Common myeloid progenitor, CD34-positive (primary cell): ENCODE results near the gene C16orf96.
A peak's percentile ranks its signal among the peaks of the same experiment; 100 is the strongest.

ENCODE experiments used
- CTCF ChIA-PET: fragments of 350-600 bp; sonication (Branson Sonifier 250); formaldehyde crosslinking; loops from one replicate; lab custom pipeline; 2021; ENCODE audit warnings: antibody characterized with exemption; lab: Charles Lee
- POLR2A ChIA-PET: fragments of 350-600 bp; sonication (Branson Sonifier 250); formaldehyde crosslinking; loops from one replicate; lab custom pipeline; 2021; ENCODE audit warnings: antibody characterized with exemption; lab: Charles Lee
- DNase-seq, 3 donors: peaks; one replicate each; pipeline versions ENCODE4 v3.0.0 to v3.0.0-alpha.2; 2013
- H3K27ac ChIP-seq, 2 experiments: 1 replicate in 1 of 2; 2 replicates in 1 of 2; pipeline ENCODE4 v1.7.0; 2013; ENCODE audit warnings: inconsistent platforms in 2 of 2, low read length in 2 of 2, mild to moderate bottlenecking in 2 of 2, low read depth in 1 of 2, moderate library complexity in 1 of 2; ENCODE audit not compliant: severe bottlenecking in 2 of 2, insufficient read depth in 1 of 2, poor library complexity in 1 of 2
- H3K27me3 ChIP-seq, 5 experiments: replicated peaks in 2 of 5; 1 replicate in 3 of 5; 2 replicates in 2 of 5; pipeline versions ENCODE4 v1.6.1 to v1.7.0; 2013; ENCODE audit warnings: low read length in 4 of 5, mild to moderate bottlenecking in 2 of 5, moderate library complexity in 2 of 5, inconsistent platforms in 1 of 5; ENCODE audit not compliant: insufficient read depth in 5 of 5, control insufficient read depth in 4 of 5
- H3K36me3 ChIP-seq, 4 experiments: 1 replicate in 2 of 4; 2 replicates in 2 of 4; pipeline versions ENCODE4 v1.6.1 to v1.7.0; 2013; ENCODE audit warnings: low read length in 3 of 4, control low read depth in 1 of 4, mild to moderate bottlenecking in 1 of 4; ENCODE audit not compliant: control insufficient read depth in 4 of 4, insufficient read depth in 4 of 4
- H3K4me1 ChIP-seq, 4 experiments: 1 replicate in 3 of 4; 2 replicates in 1 of 4; pipeline versions ENCODE4 v1.6.1 to v1.7.1; 2013; ENCODE audit warnings: low read length in 3 of 4, mild to moderate bottlenecking in 3 of 4, control low read depth in 1 of 4, inconsistent platforms in 1 of 4, moderate library complexity in 1 of 4; ENCODE audit not compliant: control insufficient read depth in 4 of 4, insufficient read depth in 4 of 4; ENCODE audit errors: control extremely low read depth in 1 of 4
- H3K4me3 ChIP-seq, 7 experiments: 1 replicate in 4 of 7; 2 replicates in 3 of 7; pipeline versions ENCODE4 v1.5.1 to v1.7.0; 2013; ENCODE audit warnings: mild to moderate bottlenecking in 7 of 7, low read length in 6 of 7, moderate library complexity in 6 of 7, inconsistent platforms in 2 of 7, low read depth in 2 of 7, control low read depth in 1 of 7; ENCODE audit not compliant: insufficient read depth in 4 of 7, control insufficient read depth in 1 of 7; ENCODE audit errors: extremely low read depth in 1 of 7
- H3K9me3 ChIP-seq, 5 experiments: 1 replicate in 4 of 5; 2 replicates in 1 of 5; pipeline versions ENCODE4 v1.6.1 to v1.7.1; 2013; ENCODE audit warnings: low read length in 4 of 5, mild to moderate bottlenecking in 2 of 5, inconsistent platforms in 1 of 5, low read depth in 1 of 5, moderate library complexity in 1 of 5; ENCODE audit not compliant: control insufficient read depth in 4 of 5, insufficient read depth in 2 of 5; ENCODE audit errors: control extremely low read depth in 1 of 5
- WGBS: methylation state at CpG from one replicate; pipeline ENCODE4 v1.1.5; 2013; ENCODE audit not compliant: insufficient coverage; 5-methylcytosine and 5-hydroxymethylcytosine counted together

The C16orf96 gene

GRCh38 chr16:4609200-4610010 lies 53.3 kb downstream of the C16orf96 start:
- ChIA-PET CTCF (interaction anchor here (1.6 to 1.8 kb wide), 2 partner anchors 24 kb away, joined by 3 to 4 read pairs; no protein-coding TSS in a partner anchor), POLR2A (no interaction called here)
- peak in 1 of 3 donors; percentile 20 for DNase-seq
- H3K36me3 ChIP-seq: peaks cover 0 to 34% (median 15%) of the 10 kb centered on the region in 4 experiments
- H3K9me3 ChIP-seq: no peaks in the 10 kb centered on the region
- peaks cover 0 to 28% (median 18%) of the 10 kb centered on the region in 4 experiments for H3K4me1 ChIP-seq
- H3K27ac ChIP-seq: no peak overlapping the region
- H3K4me3 ChIP-seq: no peak overlapping the region
- no peaks in the 10 kb centered on the region for H3K27me3 ChIP-seq
- WGBS: 96% methylated on average over 26 of the region's 45 CpGs

DNA sequence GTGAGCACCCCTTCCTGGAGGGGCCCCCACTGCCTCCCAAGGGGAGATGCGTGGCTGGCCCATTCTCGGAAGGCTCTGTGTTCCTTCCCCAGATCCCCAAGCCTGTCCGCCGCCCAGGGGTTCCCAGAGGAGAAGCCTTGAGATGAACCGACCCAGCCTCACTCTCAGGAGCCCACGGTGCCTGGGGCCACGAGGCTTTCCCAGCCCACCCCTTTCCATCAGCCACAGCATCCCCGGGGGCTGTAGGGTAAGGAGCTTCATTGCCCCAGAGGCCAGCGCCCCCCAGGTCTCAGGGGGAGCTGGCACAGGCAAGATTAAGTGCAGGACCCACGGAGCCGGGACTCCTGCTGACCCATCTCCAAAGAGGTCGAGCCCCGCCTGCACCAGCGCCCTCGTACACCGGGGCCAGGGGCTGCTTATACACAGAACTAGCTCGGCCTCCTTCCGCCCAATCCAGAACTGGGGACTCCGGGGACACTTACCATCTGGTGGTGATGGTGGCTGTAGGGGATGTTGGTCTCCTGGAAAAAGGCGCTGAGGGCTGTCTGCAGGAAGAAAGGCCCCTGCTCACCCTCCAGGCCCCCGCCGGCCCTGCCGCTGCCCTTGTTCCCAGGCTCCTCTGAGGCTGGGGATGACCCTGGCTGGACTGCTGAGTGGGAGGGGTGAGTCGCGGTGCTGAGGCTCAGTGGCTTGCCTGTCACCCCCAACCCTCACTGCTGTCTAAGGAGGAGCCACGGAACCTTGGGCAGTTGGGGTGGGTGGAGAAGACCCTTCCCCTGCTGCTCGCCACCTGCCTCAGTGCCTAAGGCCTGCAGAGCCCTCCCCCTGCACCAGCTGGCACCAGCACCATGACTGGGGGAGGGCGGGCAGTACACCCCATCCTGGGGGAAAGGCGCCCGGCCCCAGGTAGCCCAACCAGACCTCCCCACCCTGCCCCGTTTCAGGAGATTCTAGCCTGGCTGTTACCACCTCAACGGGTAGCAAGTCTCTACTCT lies 54.2 kb downstream of the C16orf96 start:
- whole genome bisulfite sequencing: 91% methylated on average over 21 of the region's 32 CpGs
- no peak overlapping the region for H3K4me3 ChIP-seq
- no peaks in the 10 kb centered on the region for H3K9me3 ChIP-seq
- no peak for DNase-seq
- CTCF ChIA-PET: interaction anchor here (0.6 to 2.4 kb wide), 4 partner anchors 14 to 101 kb away, joined by 3 to 6 read pairs (median 4); partner anchors contain the start of gene MGRN1
- no peaks in the 10 kb centered on the region for H3K27me3 ChIP-seq
- no peak overlapping the region for H3K27ac ChIP-seq
- POLR2A ChIA-PET: interaction anchor here (0.5 kb wide), 1 partner anchor 22 kb away, joined by 3 read pairs; no protein-coding TSS in a partner anchor
- H3K36me3 ChIP-seq: peaks cover 0 to 34% (median 15%) of the 10 kb centered on the region in 4 experiments
- H3K4me1 ChIP-seq: peaks cover 0 to 36% (median 24%) of the 10 kb centered on the region in 4 experiments

GRCh38 chr16:4611337-4612021 lies 55.3 kb downstream of the C16orf96 start:
- CTCF ChIA-PET: interaction anchor here (0.6 to 2.4 kb wide), 4 partner anchors 12 to 104 kb away, joined by 3 to 6 read pairs (median 4); partner anchors contain the start of gene MGRN1

GRCh38 chr16:4612474-4612931 lies 56.4 kb downstream of the C16orf96 start:
- POLR2A ChIA-PET: no interaction called here
- peaks cover 2 to 54% (median 39%) of the 10 kb centered on the region in 4 experiments for H3K4me1 ChIP-seq
- CTCF ChIA-PET: interaction anchor here (1.2 to 2.4 kb wide), 2 partner anchors 11 to 105 kb away, joined by 4 to 6 read pairs; partner anchors contain the start of gene MGRN1
- H3K36me3 ChIP-seq: peaks cover 0 to 31% (median 14%) of the 10 kb centered on the region in 4 experiments
- H3K27ac ChIP-seq: no peak overlapping the region
- no peak overlapping the region for H3K4me3 ChIP-seq
- 83% methylated on average over 2 of the region's 7 CpGs for WGBS
- no peaks in the 10 kb centered on the region for H3K27me3 ChIP-seq
- H3K9me3 ChIP-seq: no peaks in the 10 kb centered on the region
- DNase-seq: peak in 2 of 3 donors; percentile 36 to 48

More at GRCh38 chr16:4611337-4612021, 55.3 kb downstream of the C16orf96 start:
- no peak overlapping the region for H3K27ac ChIP-seq
- H3K4me1 ChIP-seq: peaks cover 2 to 45% (median 31%) of the 10 kb centered on the region in 4 experiments
- H3K36me3 ChIP-seq: peaks cover 0 to 34% (median 15%) of the 10 kb centered on the region in 4 experiments
- POLR2A ChIA-PET: no interaction called here
- H3K9me3 ChIP-seq: no peaks in the 10 kb centered on the region
- no peaks in the 10 kb centered on the region for H3K27me3 ChIP-seq
- no peak for DNase-seq
- no peak overlapping the region for H3K4me3 ChIP-seq
- 96% methylated on average over 20 of the region's 22 CpGs for WGBS

- peak overlapping the region in 6 of 7 experiments; percentile 69 to 90 (median 83) for H3K4me3 ChIP-seq
- H3K36me3 ChIP-seq: peaks cover 0 to 25% (median 11%) of the 10 kb centered on the region in 4 experiments
- CTCF ChIA-PET: interaction anchor here (0.8 to 6.0 kb wide), 2 partner anchors 11 to 106 kb away, joined by 5 to 32 read pairs; no protein-coding TSS in a partner anchor
- DNase-seq: no peak
- H3K27ac ChIP-seq: peak overlapping the region in 1 of 2 experiments; percentile 39
- POLR2A ChIA-PET: no interaction called here
- WGBS: 86% methylated on average over 9 of the region's 14 CpGs
- no peaks in the 10 kb centered on the region for H3K27me3 ChIP-seq
- H3K4me1 ChIP-seq: peaks cover 2 to 55% (median 42%) of the 10 kb centered on the region in 4 experiments
- H3K9me3 ChIP-seq: no peaks in the 10 kb centered on the region
These were observed 57.0 kb downstream of the C16orf96 start for GRCh38 chr16:4612977-4613635.
